Retinal pigment epithelial cell (primary cell): ENCODE measurements around the gene RNF20.
"Not testable (repeated sequence)": the region's sequence is repeated elsewhere in the genome, so short reads cannot be mapped to it uniquely, and the experiment has no call there.

ENCODE experiments used
- DNase-seq: peaks from one replicate; pipeline ENCODE4 v3.0.0-alpha.2; 2010; ENCODE audit warnings: low read depth
- H3K4me3 ChIP-seq: 2 replicates; pipeline ENCODE4 v1.5.1; 2011; ENCODE audit warnings: mild to moderate bottlenecking, low read length, control low read depth, moderate library complexity
- CTCF ChIP-seq: conservative IDR thresholded peaks from 2 replicates; pipeline ENCODE4 v1.5.1; 2011; ENCODE audit warnings: low read depth, low read length, control low read depth, inconsistent platforms

RNF20 gene

GRCh38 chr9:101586651-101587050 is 53.0 kb downstream of the RNF20 start:
- DNase-seq: no peak
- no peak for TF ChIP-seq CTCF
- H3K4me3 ChIP-seq: no peak overlapping the region

DNA sequence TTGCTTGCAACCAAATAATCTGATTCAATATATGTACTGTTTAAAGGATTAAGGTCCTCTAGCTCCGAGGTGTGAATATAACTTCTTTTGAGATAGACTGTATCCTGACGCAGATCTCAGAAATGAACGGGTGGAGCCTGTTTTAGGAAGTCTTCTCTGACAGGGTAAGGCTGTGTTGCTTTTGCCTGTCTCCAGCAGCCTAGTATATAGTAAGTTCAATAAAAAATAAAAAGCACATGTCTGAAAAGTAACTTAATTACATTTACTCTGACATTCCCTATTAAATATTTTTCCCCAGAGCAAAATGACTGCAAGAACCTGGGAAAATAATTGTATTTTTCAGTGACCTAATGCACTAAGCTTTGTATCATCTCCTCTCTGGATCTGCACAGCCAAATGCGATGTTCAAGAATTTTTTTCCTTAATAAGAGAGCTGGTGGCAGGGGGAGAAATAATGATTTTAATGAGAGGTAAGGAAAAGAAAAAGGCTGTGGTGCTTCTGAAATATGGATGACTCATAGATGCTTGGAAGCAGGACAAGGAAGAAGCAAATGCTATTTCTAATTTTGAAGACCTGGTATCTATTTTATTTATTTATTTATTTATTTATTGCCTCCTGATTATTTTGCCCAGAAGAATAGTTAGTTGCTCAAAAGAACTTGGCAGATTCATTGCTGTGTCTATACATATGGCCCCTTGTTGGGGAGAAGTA is 53.8 kb downstream of the RNF20 start:
- no peak overlapping the region for H3K4me3 ChIP-seq
- TF ChIP-seq CTCF: no peak
- no peak for DNase-seq

DNA sequence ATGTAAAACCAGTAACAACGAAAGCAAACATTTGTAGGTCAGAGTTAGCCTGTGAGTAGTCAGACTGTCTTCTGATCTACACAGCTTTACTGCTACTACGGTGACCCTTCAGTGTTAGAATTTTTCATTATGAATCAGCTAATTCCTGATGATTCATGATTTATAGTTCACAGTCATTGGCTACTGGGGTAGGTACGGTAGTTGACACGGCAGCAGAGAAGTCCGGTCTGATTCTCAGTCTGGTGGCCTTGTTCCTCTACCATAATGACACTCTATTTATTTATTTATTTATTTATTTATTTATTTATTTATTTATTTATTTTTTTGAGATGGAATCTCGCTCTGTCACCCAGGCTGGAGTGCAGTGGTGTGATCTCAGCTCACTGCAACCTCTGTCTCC is 56.4 kb downstream of the RNF20 start:
- peak; percentile 74 for DNase-seq
- H3K4me3 ChIP-seq: not testable (repeated sequence)

GRCh38 chr9:101590901-101591300 is 57.2 kb downstream of the RNF20 start:
- H3K4me3 ChIP-seq: no peak overlapping the region
- no peak for TF ChIP-seq CTCF
- DNase-seq: no peak

DNA sequence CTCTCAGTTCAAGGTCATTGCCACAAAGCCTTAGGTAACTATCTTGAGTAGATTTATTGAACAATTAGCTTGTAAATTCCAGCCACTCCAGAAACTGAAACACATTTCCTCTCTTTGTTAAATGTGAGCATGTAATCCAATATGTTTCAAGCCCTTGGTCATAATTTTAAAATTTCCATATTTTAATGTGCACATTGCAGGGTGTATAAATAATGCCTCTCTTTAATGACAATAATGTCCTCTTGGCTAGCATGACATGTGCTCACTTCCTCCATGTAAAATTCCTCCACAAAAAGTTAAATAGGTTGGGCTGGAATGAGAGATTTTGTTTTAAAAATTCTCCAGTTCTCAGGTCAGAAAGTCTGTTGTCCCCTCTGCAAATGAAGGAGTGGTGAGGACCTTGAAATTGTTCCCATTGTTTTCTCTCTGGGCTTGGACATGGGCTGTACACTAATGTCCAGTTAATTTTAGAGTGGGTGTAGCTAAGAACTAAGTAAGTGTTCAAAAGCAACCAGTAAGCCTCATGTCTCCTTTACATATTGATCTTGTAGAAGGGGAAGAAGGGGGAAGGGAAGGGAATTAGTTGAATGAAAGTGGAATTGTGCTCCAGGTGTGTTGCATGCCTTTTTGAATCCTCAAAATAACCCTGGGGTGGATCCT is 58.3 kb downstream of the RNF20 start:
- no peak overlapping the region for H3K4me3 ChIP-seq
- DNase-seq: no peak
- no peak for TF ChIP-seq CTCF

DNA sequence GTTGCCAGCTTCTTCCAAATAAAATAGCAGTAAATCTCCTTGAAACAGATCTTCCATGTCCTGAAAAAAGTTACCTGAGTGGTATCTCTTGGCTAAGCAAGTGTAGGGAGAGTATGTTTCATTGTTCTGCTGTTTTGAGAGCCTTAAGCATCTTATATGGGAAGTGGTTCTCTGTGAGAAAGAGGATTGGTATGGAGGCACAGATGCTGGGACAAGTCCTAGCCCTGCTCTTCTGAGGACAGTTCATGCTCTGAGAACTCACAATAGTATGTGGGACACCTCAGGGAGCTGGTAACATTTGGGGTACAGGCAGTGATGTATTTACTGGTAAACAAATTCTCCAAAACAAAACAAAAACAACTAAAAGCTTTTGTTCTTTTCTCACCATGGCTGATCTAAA is 59.1 kb downstream of the RNF20 start:
- no peak for TF ChIP-seq CTCF
- H3K4me3 ChIP-seq: no peak overlapping the region
- DNase-seq: no peak

GRCh38 chr9:101593345-101593744 is 59.7 kb downstream of the RNF20 start:
- TF ChIP-seq CTCF: no peak
- DNase-seq: no peak
- H3K4me3 ChIP-seq: no peak overlapping the region
